MCF 10A (cell line): ENCODE data around the gene BRD1. TPM values are rescaled to one million over a fixed set of nuclear protein-coding genes. Genes with fewer than 3 reads are reported as not detected.

Experiments used
- BruUV-seq: library from RNA; stranded (reverse); fragments of 400-500 nt; replicated peaks from 2 replicates; lab custom pipeline; 2021; lab: Mats Ljungman, UMichigan
- CTCF ChIA-PET: fragments of 300-600 bp; sonication (Branson Sonifier 250); formaldehyde crosslinking; extraction: SDS; loops from one replicate; lab custom pipeline; 2021; ENCODE audit warnings: antibody characterized with exemption, inconsistent platforms; lab: Yijun Ruan, JAX
- POLR2A ChIA-PET: fragments of 300-600, 350-650 bp; sonication (Branson Sonifier 250); formaldehyde crosslinking; extraction: SDS; loops from one replicate; lab custom pipeline; 2020; ENCODE audit warnings: antibody characterized with exemption, inconsistent platforms; lab: Yijun Ruan, JAX
- DNase-seq: peaks from one replicate; pipeline ENCODE4 v3.0.0-alpha.2; 2018; ENCODE audit not compliant: unreplicated experiment
- H3K27ac Mint-ChIP-seq: one replicate; pipeline ENCODE4 v1.8.0; 2022; ENCODE audit warnings: mild to moderate bottlenecking, low read depth, mixed read lengths; ENCODE audit not compliant: unreplicated experiment
- H3K27me3 Mint-ChIP-seq: one replicate; pipeline ENCODE4 v1.8.0; 2022; ENCODE audit warnings: mixed read lengths; ENCODE audit not compliant: insufficient read depth, unreplicated experiment
- H3K36me3 Mint-ChIP-seq: one replicate; pipeline ENCODE4 v1.8.0; 2022; ENCODE audit warnings: mild to moderate bottlenecking, moderate library complexity, mixed read lengths; ENCODE audit not compliant: insufficient read depth, unreplicated experiment
- H3K4me1 Mint-ChIP-seq: one replicate; pipeline ENCODE4 v1.8.0; 2022; ENCODE audit warnings: mixed read lengths; ENCODE audit not compliant: insufficient read depth, unreplicated experiment
- H3K4me3 Mint-ChIP-seq: one replicate; pipeline ENCODE4 v1.8.0; 2022; ENCODE audit warnings: mild to moderate bottlenecking, moderate library complexity, mixed read lengths; ENCODE audit not compliant: unreplicated experiment
- H3K9me3 Mint-ChIP-seq: one replicate; pipeline ENCODE4 v1.8.0; 2022; ENCODE audit warnings: mixed read lengths; ENCODE audit not compliant: unreplicated experiment
- intact Hi-C: fragments of 100-400 bp; cut with micrococcal nuclease; formaldehyde crosslinking; loops from 2 replicates; pipeline ENCODE4 v1.14.1; 2022
- total RNA-seq: library from RNA; stranded (reverse); gene quantifications from 2 replicates; pipeline ENCODE4 v1.2.3, GENCODE V29; 2022
- TF ChIP-seq, protein P1 (sequence below): fragments of 200-600 bp; IDR thresholded peaks from one replicate; pipeline ENCODE4 v1.8.0; 2022; ENCODE audit warnings: antibody characterized with exemption, mild to moderate bottlenecking; ENCODE audit not compliant: unreplicated experiment

BRD1 gene
- total RNA-seq, 1 experiment from 2014 or later = 48.1 TPM

DNA sequence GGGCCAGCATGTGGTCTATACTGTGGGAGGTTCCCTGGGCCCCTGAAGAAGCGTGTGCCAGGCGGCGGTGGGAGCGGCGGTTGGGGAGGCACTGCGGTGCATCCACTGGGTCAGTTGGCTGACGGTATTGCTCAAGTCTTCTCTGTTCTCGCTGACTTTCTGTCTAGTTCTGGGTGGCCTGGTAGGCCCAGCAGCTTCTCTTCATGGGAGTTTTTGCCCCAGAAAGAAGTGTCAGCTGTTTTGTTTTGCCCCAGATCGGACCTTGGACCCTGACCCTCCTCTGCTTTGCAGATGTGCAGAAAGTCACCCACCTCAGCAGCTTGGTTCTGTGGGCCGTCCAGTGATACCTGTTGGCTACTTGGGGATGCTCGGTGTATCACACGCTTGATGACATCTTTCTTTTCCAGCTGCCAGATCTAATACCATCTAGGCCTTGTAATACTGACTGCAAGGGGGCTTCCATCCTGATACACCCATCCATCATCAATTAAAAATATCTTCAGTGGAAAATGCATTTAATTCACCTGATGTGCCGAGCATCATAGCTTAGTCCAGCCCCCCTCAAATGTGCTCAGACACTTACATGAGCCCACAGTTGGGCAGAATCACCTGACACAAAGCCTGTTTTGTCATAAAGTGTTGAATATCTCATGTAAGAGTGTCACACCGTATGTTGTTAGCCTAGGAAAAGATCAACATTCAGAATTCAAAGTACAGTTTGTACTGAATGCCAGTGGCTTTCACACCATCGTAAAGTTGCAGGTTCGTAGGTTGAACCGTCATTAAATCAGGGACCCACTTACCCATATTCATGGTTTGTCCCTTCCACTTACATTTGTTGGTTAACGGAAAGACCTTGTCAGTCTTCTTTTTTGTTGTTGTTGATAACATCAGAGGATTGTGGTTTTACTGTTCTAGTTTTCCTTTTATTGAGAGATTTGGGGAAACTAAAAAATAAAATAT lies 39.9 kb upstream of the BRD1 start:
- Mint-ChIP-seq H3K9me3 (peaks cover 21% of the 10 kb centered on the region), H3K27me3 (no peaks in the 10 kb centered on the region), H3K27ac (no peak overlapping the region), H3K36me3 (peaks cover 34% of the 10 kb centered on the region), H3K4me1 (no peaks in the 10 kb centered on the region), H3K4me3 (no peak overlapping the region)
- ChIA-PET POLR2A (interaction anchor here (1.2 kb wide), 1 partner anchor 12 kb away, joined by 4 read pairs; no protein-coding TSS in a partner anchor), CTCF (interaction anchor here (0.7 to 1.0 kb wide), 3 partner anchors 17 to 163 kb away, joined by 3 read pairs; no protein-coding TSS in a partner anchor)
- no TSS peak for BruUV-seq
- TF ChIP-seq, protein P1, sequence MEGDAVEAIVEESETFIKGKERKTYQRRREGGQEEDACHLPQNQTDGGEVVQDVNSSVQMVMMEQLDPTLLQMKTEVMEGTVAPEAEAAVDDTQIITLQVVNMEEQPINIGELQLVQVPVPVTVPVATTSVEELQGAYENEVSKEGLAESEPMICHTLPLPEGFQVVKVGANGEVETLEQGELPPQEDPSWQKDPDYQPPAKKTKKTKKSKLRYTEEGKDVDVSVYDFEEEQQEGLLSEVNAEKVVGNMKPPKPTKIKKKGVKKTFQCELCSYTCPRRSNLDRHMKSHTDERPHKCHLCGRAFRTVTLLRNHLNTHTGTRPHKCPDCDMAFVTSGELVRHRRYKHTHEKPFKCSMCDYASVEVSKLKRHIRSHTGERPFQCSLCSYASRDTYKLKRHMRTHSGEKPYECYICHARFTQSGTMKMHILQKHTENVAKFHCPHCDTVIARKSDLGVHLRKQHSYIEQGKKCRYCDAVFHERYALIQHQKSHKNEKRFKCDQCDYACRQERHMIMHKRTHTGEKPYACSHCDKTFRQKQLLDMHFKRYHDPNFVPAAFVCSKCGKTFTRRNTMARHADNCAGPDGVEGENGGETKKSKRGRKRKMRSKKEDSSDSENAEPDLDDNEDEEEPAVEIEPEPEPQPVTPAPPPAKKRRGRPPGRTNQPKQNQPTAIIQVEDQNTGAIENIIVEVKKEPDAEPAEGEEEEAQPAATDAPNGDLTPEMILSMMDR = no peak
- no peak for DNase-seq
- intact Hi-C loops = no loop called here

DNA sequence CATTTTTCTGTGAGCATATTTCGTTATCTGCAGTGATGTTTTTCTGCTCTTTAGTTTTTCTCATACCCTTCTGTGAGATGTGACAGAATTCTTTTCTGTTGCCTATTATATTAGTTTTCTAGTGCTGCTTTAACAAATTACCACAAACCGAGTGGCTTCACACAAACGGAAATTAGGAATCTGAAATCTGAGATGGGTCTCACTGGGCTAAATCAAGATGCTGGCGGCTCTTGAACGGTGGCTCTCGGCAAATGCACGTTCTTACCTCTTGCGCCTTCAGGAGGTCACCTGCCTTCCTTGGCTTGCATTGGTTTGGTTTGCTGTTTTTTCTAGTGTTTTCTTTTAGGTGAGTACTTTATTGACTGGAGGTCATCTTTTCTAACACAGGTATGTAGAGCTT lies 39.0 kb upstream of the BRD1 start:
- intact Hi-C loops = no loop called here
- Mint-ChIP-seq H3K4me1 (no peaks in the 10 kb centered on the region), H3K27ac (no peak overlapping the region), H3K36me3 (peaks cover 34% of the 10 kb centered on the region), H3K27me3 (no peaks in the 10 kb centered on the region), H3K4me3 (no peak overlapping the region), H3K9me3 (peaks cover 21% of the 10 kb centered on the region)
- no TSS peak for BruUV-seq
- TF ChIP-seq, protein P1 = no peak
- DNase-seq = no peak
- ChIA-PET POLR2A (interaction anchor here (1.2 kb wide), 1 partner anchor 11 kb away, joined by 4 read pairs; no protein-coding TSS in a partner anchor), CTCF (no interaction called here)

DNA sequence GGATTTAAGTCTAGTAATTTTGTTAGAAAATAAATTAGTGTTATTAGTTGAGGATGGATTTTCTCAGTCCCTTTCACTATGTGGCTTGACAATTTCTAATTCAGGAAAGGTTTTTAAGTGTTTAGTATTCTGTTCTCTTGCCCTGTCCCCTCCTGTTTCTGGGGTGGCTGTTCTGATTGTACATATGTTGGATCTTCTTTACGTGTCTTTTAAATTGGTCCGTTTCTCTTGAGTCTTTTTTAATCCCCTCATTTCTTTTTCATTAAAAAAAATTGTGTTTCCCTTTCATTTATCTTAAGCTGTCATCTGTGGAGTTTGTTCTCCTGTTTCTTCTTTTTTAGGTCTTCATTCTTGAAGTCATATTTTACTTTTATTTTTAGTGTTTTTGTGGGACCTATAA lies 38.5 kb upstream of the BRD1 start:
- ChIA-PET CTCF (no interaction called here), POLR2A (interaction anchor here (1.2 kb wide), 1 partner anchor 11 kb away, joined by 4 read pairs; no protein-coding TSS in a partner anchor)
- DNase-seq = no peak
- peaks cover 35% of the 10 kb centered on the region for H3K36me3 Mint-ChIP-seq
- H3K4me3 Mint-ChIP-seq = no peak overlapping the region
- no peaks in the 10 kb centered on the region for H3K4me1 Mint-ChIP-seq
- TF ChIP-seq, protein P1 = no peak
- intact Hi-C loops = no loop called here
- H3K9me3 Mint-ChIP-seq = peaks cover 21% of the 10 kb centered on the region
- BruUV-seq = no TSS peak
- no peaks in the 10 kb centered on the region for H3K27me3 Mint-ChIP-seq
- H3K27ac Mint-ChIP-seq = no peak overlapping the region

DNA sequence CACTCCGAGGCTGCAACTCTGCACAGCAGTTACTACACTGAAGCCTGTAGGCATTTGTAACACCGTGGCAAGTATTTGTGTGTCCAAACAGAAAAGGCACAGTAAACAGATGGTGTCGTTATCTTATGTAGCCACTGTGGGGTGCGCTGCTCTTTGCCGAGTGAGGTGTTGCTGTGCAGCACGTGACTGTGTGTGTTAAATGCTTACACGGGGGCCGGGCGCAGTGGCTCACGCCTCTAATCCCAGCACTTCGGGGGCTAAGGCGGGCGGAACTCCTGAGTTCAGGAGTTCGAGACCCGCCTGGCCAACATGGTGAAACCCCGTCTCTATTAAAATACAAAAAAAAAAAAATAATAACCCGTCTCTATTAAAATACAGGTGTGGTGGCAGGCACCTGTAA lies 37.5 kb upstream of the BRD1 start:
- no TSS peak for BruUV-seq
- H3K27me3 Mint-ChIP-seq = no peaks in the 10 kb centered on the region
- H3K4me1 Mint-ChIP-seq = no peaks in the 10 kb centered on the region
- peaks cover 41% of the 10 kb centered on the region for H3K36me3 Mint-ChIP-seq
- H3K4me3 Mint-ChIP-seq = no peak overlapping the region
- peaks cover 21% of the 10 kb centered on the region for H3K9me3 Mint-ChIP-seq
- no peak for DNase-seq
- H3K27ac Mint-ChIP-seq = no peak overlapping the region
- ChIA-PET POLR2A (interaction anchor here (1.4 kb wide), 1 partner anchor 10 kb away, joined by 4 read pairs; no protein-coding TSS in a partner anchor), CTCF (no interaction called here)
- intact Hi-C loops = no loop called here
- TF ChIP-seq, protein P1 = no peak
